D721Med (cell line): ENCODE results near the gene TWF2.

Source experiments
- DNase-seq: peaks from one replicate; pipeline ENCODE4 v3.0.0; 2011; ENCODE audit warnings: low spot score; ENCODE audit not compliant: insufficient read length
- FAIRE-seq: peaks from 2 replicates; lab custom pipeline; 2011; peaks lifted over from hg19 to GRCh38; lab: Jason Lieb, UNC
- TF ChIP-seq, protein P1 (sequence below): IDR thresholded peaks from 2 replicates; pipeline ENCODE4 v1.5.1; 2012; ENCODE audit warnings: mild to moderate bottlenecking, control low read depth; ENCODE audit not compliant: insufficient read depth; ENCODE audit errors: missing control alignments

TWF2 gene

DNA sequence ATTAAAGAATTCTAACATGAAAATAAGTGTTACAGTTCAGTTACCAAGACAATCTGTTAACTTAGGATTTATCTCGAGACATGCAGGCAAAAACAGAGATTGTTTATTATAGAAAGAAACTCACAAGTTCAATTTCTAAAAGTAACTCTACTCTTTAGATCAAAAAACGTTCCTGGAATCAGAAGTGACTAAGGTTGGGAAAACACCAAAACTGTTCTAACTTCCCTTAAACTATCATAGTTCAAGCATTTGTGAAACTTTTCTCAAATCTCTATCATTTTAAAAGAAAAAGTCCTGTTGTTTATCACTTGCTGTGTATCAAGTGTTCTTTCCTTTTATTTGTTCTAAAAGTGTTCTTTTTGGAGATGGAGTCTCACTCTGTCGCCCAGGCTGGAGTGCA, 30.8 kb upstream of the TWF2 start:
- TF ChIP-seq, protein P1, sequence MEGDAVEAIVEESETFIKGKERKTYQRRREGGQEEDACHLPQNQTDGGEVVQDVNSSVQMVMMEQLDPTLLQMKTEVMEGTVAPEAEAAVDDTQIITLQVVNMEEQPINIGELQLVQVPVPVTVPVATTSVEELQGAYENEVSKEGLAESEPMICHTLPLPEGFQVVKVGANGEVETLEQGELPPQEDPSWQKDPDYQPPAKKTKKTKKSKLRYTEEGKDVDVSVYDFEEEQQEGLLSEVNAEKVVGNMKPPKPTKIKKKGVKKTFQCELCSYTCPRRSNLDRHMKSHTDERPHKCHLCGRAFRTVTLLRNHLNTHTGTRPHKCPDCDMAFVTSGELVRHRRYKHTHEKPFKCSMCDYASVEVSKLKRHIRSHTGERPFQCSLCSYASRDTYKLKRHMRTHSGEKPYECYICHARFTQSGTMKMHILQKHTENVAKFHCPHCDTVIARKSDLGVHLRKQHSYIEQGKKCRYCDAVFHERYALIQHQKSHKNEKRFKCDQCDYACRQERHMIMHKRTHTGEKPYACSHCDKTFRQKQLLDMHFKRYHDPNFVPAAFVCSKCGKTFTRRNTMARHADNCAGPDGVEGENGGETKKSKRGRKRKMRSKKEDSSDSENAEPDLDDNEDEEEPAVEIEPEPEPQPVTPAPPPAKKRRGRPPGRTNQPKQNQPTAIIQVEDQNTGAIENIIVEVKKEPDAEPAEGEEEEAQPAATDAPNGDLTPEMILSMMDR: no peak
- FAIRE-seq (no peak), DNase-seq (no peak)

DNA sequence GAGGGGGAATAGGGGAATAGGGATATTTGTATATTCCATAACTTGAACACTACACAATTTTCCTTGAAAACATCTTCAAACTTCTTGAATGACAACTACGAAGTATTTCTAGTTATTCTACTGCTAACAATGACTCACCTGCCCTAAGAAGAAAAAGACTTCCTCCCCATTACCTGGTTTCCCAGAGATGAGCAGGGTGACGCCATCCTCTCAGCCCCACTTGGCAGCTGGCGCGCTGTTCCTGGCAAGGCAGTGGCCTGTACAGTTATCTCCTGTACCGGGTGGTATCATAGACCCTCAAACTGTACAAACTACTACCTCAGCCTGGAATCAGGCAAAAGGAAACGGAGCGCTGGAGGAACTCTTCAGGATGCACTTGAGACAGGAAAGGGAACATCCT, 29.1 kb upstream of the TWF2 start:
- TF ChIP-seq, protein P1: no peak
- DNase-seq: no peak
- no peak for FAIRE-seq

DNA sequence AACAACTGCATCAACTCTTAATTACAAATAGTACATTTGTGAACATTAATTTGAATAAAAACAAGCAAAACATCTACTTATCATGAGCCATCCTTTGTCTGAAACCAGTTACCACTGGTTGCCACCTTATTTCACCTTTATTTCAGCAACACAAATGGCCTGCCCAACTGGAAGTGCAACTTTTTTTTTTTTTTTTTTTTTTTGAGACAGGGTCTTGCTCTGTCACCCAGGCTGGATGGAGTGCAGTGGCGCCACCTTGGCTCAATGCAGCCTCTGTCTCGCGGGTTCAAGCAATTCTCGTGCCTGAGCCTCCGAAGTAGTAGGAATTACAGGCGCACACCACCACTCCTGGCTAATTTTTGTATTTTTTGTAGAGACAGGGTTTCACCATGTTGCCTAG, 26.4 kb upstream of the TWF2 start:
- DNase-seq (no peak), FAIRE-seq (no peak)
- TF ChIP-seq, protein P1: no peak

DNA sequence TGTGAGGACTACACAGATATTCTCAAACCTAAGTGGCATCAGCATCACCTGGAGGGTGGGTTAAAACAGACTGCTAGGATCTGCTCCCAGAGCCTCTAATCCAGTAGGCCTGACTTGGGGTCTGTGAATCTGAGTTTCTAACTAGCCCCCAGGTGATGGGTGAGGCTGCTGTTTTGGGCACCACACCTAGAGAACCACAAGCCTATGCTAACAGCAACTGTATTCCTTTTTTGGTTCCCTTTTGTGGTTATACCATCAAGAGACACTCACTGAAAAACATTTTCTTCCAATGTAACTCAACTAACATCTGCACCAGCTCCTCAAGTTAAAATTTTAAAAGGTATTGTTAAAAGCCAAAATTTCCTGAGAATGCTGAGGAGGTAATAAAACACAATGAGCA, 23.5 kb upstream of the TWF2 start:
- FAIRE-seq (no peak), DNase-seq (no peak)
- TF ChIP-seq, protein P1: no peak

DNA sequence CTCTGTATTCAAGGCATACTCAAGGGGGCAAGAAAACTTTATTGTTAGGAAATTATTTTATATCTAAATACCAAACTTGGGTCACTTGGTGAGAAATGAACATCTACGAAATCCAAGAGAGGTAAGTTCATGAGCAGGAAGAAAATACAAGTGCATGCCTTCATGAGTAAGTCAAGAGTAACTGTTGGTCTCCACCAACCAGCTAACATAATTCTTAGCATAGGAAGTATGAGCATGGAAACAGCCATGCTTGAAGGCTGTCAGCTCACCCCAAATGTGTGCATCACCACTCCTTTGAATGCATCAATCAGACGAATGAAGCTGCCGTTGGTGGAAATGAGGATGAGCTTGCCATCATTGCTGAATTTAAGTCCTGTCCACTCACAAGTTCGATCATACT, 20.5 kb upstream of the TWF2 start:
- FAIRE-seq: no peak

DNA sequence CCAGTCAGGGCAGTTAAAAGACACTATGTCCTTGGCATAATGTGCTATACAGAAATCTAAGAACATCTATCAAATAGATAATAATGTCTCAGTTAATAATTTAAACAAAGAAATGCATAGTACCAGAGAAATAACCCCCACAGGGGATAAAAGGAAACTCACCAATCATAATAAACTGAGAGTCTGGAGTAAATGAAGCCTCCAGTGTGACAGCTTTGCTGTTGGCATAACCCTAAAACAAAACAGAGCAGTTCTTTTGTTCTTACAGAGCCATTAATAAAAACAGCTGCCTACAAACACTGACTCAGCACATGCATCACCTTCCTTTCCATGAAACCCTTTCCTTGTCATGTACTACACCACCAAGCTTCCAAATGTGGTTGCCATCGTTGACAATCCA, 20.1 kb upstream of the TWF2 start:
- FAIRE-seq (no peak), DNase-seq (no peak)
- TF ChIP-seq, protein P1: no peak

More for the DNA sequence above, 20.5 kb upstream of the TWF2 start:
- no peak for DNase-seq
- TF ChIP-seq, protein P1: no peak

DNA sequence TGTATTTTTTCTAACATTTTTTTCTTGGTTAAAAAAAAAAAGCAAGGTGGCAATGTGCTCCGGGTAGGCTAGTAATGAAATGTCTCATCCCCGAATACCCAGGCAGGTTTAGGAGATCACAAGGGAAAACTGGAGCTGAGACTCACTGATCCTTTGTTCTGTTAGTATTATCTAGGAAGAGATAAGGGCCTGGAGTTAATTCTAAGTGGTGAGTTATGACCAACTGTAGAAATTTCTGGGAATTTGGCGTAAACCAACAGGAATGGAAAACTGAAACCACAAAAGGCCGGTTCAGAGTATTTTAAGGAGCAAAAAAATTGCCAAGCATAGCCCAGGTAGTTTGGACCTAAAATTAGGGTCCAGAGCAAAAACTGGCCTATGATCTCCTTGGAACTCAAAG, 19.0 kb upstream of the TWF2 start:
- FAIRE-seq (no peak), DNase-seq (no peak)
- TF ChIP-seq, protein P1: no peak
